Measurements from ENCODE around the gene NRSN1.

NRSN1 gene

GRCh38 chr6:24125980-24126379, at the start of gene NRSN1:
NRSN1 (plus strand) TSS chr6:24126215; CDS start chr6:24134328, 8,113 bp downstream.
- Mint-ChIP-seq H3K4me3 (no peak within 1 kb of the TSS), H3K27ac (no peak within 1 kb of the TSS), H3K4me1 (peaks cover 4% of the 10 kb centered on the region), H3K36me3 (no peaks in the 10 kb centered on the region), H3K9me3 (peaks cover 13% of the 10 kb centered on the region), H3K27me3 (peaks cover 41% of the 10 kb centered on the region)

- Mint-ChIP-seq H3K36me3 (no peaks in the 10 kb centered on the region), H3K4me3 (no peak overlapping the region), H3K9me3 (no peaks in the 10 kb centered on the region), H3K27ac (no peak overlapping the region), H3K27me3 (peaks cover 8% of the 10 kb centered on the region), H3K4me1 (no peaks in the 10 kb centered on the region)
Measured at GRCh38 chr6:24078200-24078599, 47.8 kb upstream of the NRSN1 start.

GRCh38 chr6:24079076-24079475, 46.9 kb upstream of the NRSN1 start:
- Mint-ChIP-seq H3K4me1 (no peaks in the 10 kb centered on the region), H3K4me3 (no peak overlapping the region), H3K27me3 (peaks cover 8% of the 10 kb centered on the region), H3K27ac (no peak overlapping the region), H3K9me3 (no peaks in the 10 kb centered on the region), H3K36me3 (no peaks in the 10 kb centered on the region)

- no peaks in the 10 kb centered on the region for H3K36me3 Mint-ChIP-seq
- no peaks in the 10 kb centered on the region for H3K9me3 Mint-ChIP-seq
- H3K27me3 Mint-ChIP-seq, result peaks cover 8% of the 10 kb centered on the region
- no peak overlapping the region for H3K4me3 Mint-ChIP-seq
- H3K27ac Mint-ChIP-seq, result no peak overlapping the region
- H3K4me1 Mint-ChIP-seq, result no peaks in the 10 kb centered on the region
Measured at GRCh38 chr6:24080711-24081110, 45.3 kb upstream of the NRSN1 start.

GRCh38 chr6:24089736-24090135, 36.3 kb upstream of the NRSN1 start:
- no peaks in the 10 kb centered on the region for H3K36me3 Mint-ChIP-seq
- peaks cover 2% of the 10 kb centered on the region for H3K27me3 Mint-ChIP-seq
- H3K27ac Mint-ChIP-seq, result no peak overlapping the region
- peaks cover 5% of the 10 kb centered on the region for H3K9me3 Mint-ChIP-seq
- no peak overlapping the region for H3K4me3 Mint-ChIP-seq
- no peaks in the 10 kb centered on the region for H3K4me1 Mint-ChIP-seq

- Mint-ChIP-seq H3K27me3 (peaks cover 11% of the 10 kb centered on the region), H3K4me1 (no peaks in the 10 kb centered on the region), H3K9me3 (peaks cover 5% of the 10 kb centered on the region), H3K27ac (no peak overlapping the region), H3K36me3 (no peaks in the 10 kb centered on the region), H3K4me3 (no peak overlapping the region)
Measured at GRCh38 chr6:24092407-24092806, 33.6 kb upstream of the NRSN1 start.

- H3K4me1 Mint-ChIP-seq, result no peaks in the 10 kb centered on the region
- no peak overlapping the region for H3K4me3 Mint-ChIP-seq
- no peaks in the 10 kb centered on the region for H3K36me3 Mint-ChIP-seq
- peaks cover 5% of the 10 kb centered on the region for H3K9me3 Mint-ChIP-seq
- peaks cover 12% of the 10 kb centered on the region for H3K27me3 Mint-ChIP-seq
- no peak overlapping the region for H3K27ac Mint-ChIP-seq
Measured at GRCh38 chr6:24093381-24093780, 32.6 kb upstream of the NRSN1 start.

- H3K4me1 Mint-ChIP-seq, result no peaks in the 10 kb centered on the region
- H3K27me3 Mint-ChIP-seq, result peaks cover 20% of the 10 kb centered on the region
- H3K27ac Mint-ChIP-seq, result no peak overlapping the region
- no peak overlapping the region for H3K4me3 Mint-ChIP-seq
- no peaks in the 10 kb centered on the region for H3K9me3 Mint-ChIP-seq
- H3K36me3 Mint-ChIP-seq, result no peaks in the 10 kb centered on the region
Measured at GRCh38 chr6:24099181-24099580, 26.8 kb upstream of the NRSN1 start.

- Mint-ChIP-seq H3K4me1 (no peaks in the 10 kb centered on the region), H3K36me3 (no peaks in the 10 kb centered on the region), H3K4me3 (no peak overlapping the region), H3K9me3 (no peaks in the 10 kb centered on the region), H3K27me3 (peaks cover 20% of the 10 kb centered on the region), H3K27ac (no peak overlapping the region)
Measured at GRCh38 chr6:24100024-24100769, 25.8 kb upstream of the NRSN1 start.

GRCh38 chr6:24100770-24101155, 25.3 kb upstream of the NRSN1 start:
- Mint-ChIP-seq H3K27ac (no peak overlapping the region), H3K9me3 (no peaks in the 10 kb centered on the region), H3K36me3 (no peaks in the 10 kb centered on the region), H3K27me3 (peaks cover 18% of the 10 kb centered on the region), H3K4me3 (no peak overlapping the region), H3K4me1 (no peaks in the 10 kb centered on the region)

- Mint-ChIP-seq H3K36me3 (no peaks in the 10 kb centered on the region), H3K27me3 (peaks cover 5% of the 10 kb centered on the region), H3K4me3 (no peak overlapping the region), H3K4me1 (no peaks in the 10 kb centered on the region), H3K27ac (no peak overlapping the region), H3K9me3 (no peaks in the 10 kb centered on the region)
Measured at GRCh38 chr6:24105191-24105590, 20.8 kb upstream of the NRSN1 start.

GRCh38 chr6:24106291-24106690, 19.7 kb upstream of the NRSN1 start:
- H3K36me3 Mint-ChIP-seq, result no peaks in the 10 kb centered on the region
- H3K9me3 Mint-ChIP-seq, result no peaks in the 10 kb centered on the region
- peaks cover 5% of the 10 kb centered on the region for H3K27me3 Mint-ChIP-seq
- no peak overlapping the region for H3K4me3 Mint-ChIP-seq
- no peak overlapping the region for H3K27ac Mint-ChIP-seq
- H3K4me1 Mint-ChIP-seq, result no peaks in the 10 kb centered on the region

GRCh38 chr6:24107294-24107693, 18.7 kb upstream of the NRSN1 start:
- Mint-ChIP-seq H3K9me3 (no peaks in the 10 kb centered on the region), H3K36me3 (no peaks in the 10 kb centered on the region)

GRCh38 chr6:24108056-24108455, 18.0 kb upstream of the NRSN1 start:
- H3K36me3 Mint-ChIP-seq, result no peaks in the 10 kb centered on the region
- no peaks in the 10 kb centered on the region for H3K4me1 Mint-ChIP-seq
- no peak overlapping the region for H3K27ac Mint-ChIP-seq
- peaks cover 3% of the 10 kb centered on the region for H3K27me3 Mint-ChIP-seq
- no peak overlapping the region for H3K4me3 Mint-ChIP-seq
- no peaks in the 10 kb centered on the region for H3K9me3 Mint-ChIP-seq

More at GRCh38 chr6:24107294-24107693, 18.7 kb upstream of the NRSN1 start:
- Mint-ChIP-seq H3K27ac (no peak overlapping the region), H3K4me1 (no peaks in the 10 kb centered on the region), H3K27me3 (peaks cover 5% of the 10 kb centered on the region), H3K4me3 (no peak overlapping the region)

GRCh38 chr6:24110417-24110816, 15.6 kb upstream of the NRSN1 start:
- Mint-ChIP-seq H3K27ac (no peak overlapping the region), H3K9me3 (peaks cover 6% of the 10 kb centered on the region), H3K27me3 (peaks cover 3% of the 10 kb centered on the region), H3K4me3 (no peak overlapping the region), H3K4me1 (no peaks in the 10 kb centered on the region), H3K36me3 (no peaks in the 10 kb centered on the region)

- no peaks in the 10 kb centered on the region for H3K4me1 Mint-ChIP-seq
- no peak overlapping the region for H3K27ac Mint-ChIP-seq
- no peaks in the 10 kb centered on the region for H3K36me3 Mint-ChIP-seq
- H3K27me3 Mint-ChIP-seq, result peaks cover 3% of the 10 kb centered on the region
- H3K9me3 Mint-ChIP-seq, result peaks cover 6% of the 10 kb centered on the region
- no peak overlapping the region for H3K4me3 Mint-ChIP-seq
Measured at GRCh38 chr6:24113891-24114290, 12.1 kb upstream of the NRSN1 start.

GRCh38 chr6:24117021-24117420, 9.0 kb upstream of the NRSN1 start:
- H3K4me1 Mint-ChIP-seq, result no peaks in the 10 kb centered on the region
- peaks cover 3% of the 10 kb centered on the region for H3K27me3 Mint-ChIP-seq
- H3K36me3 Mint-ChIP-seq, result no peaks in the 10 kb centered on the region
- no peak overlapping the region for H3K4me3 Mint-ChIP-seq
- no peak overlapping the region for H3K27ac Mint-ChIP-seq
- H3K9me3 Mint-ChIP-seq, result peaks cover 6% of the 10 kb centered on the region
